DMS114 treated with DMSO at 0.1 percent for 48 hours (cell line): ENCODE results near the gene CTIF.

Experiments used
- DNase-seq: peaks from one replicate; lab custom pipeline; 2025; ENCODE audit not compliant: unreplicated experiment; lab: John Stamatoyannopoulos, UW

The CTIF gene

DNA sequence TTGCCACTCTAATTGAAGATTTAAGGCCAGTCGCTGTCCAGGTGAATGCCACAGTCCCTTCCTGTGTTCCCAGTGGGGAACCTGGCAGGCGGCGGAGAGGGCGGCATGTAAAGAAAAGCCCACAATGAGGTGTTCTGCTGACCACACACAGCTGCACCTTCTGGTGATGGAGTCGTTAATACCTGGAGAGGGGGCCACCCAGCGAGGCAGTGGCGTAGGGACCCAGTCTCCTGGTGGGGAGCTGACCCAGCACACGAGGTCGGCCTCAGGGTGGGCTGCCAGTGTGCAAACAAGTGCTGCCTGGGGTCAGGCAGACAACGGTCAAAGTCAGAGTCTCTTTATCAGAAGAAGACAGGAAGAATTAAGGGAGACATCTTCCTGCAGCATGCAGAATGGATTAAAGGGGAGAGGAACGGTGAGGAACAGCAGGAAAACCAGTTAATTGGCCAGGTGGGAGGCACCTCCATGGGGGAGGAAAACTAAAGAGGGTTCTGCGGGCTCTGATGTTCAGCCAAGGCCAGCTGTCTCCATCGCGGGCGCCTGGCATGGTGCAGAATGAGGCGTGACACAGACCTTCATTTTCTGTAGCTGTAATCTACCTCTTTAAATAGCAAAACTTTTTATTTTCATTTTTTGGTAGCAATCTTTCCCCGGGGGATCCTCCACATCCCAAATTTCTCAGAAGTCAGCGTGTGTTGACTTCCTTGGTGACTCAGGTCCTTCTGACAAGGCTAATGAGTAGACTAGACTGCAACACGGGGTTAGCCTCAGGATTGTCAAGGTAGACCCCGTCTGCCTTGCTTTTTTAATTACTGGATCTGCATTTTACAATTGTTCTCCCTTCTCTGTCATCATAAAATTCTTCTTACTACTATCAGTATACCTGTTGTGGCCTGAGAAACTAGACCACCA lies 333.7 kb downstream of the CTIF start:
- DNase-seq = no peak

DNA sequence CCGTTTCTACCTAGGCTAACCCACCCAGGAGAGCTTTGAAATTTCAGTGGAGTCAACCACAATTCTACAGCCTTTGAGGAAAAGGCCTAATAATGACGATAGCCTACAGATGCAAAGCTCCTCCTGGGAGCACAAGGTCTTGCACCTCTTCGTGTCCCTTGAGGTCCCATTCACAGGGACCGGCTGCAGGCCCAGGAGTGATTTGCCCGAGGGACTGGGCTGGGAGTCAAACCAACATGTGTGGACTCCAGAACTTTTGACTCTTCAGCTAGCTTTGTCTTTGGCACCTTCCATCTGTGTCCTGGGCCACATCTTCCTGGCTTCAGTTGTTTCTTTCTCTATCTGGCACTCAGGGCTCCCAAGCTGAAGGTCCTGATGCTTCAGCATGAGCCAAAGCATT lies 335.4 kb downstream of the CTIF start:
- no peak for DNase-seq

DNA sequence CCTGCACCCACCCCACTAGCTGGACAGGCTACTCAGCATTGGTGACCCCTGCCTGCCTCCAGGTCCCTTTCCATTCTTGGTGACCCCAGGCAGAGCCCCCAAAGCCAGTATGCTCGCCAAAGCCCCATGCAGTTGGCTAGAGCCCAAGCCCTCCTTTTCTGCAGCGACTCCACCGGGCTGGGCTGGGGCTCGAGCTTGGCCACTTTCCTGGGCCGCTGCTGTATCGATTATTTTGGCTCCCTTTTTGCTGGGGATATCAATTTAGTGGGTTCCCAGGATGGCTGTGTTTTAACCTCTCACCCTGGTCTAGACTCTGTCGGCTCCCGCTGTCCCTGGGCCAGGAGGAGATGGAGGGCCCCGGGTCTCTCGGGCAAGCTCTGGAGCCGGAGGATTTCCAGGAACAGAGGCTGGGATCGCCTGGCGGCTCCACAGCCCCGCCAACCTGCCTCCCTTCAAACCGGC lies 335.9 kb downstream of the CTIF start:
- no peak for DNase-seq

DNA sequence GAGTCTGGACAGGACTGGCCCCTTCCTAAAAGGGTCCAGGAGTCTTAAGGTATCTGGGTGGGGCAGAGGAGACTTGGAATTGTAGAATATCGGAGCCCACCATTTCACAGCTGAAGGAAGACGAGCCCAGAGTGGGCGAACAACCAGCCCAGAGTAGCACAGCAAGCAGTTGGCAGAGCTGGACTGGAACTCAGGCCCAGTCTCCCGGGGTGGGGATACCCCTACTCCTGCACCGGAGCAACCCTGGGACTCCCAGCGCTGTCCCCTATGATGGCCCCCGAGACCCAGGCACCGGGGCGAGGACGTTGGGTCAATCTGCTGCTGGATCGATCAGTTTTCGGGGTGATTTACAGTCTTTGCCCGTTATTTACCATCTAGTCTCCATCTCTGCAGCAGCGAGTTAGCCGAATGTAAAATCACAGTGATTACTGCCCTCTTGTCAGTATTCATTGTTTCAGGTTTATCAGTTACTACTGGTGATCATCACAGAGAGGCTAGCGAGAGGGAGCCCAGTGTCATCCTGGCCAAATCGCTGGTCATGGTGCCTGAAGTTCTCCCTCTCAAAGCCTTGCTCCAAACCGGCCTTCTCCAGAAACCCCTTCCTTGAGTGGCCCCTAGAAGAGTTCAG lies 336.6 kb downstream of the CTIF start:
- no peak for DNase-seq

DNA sequence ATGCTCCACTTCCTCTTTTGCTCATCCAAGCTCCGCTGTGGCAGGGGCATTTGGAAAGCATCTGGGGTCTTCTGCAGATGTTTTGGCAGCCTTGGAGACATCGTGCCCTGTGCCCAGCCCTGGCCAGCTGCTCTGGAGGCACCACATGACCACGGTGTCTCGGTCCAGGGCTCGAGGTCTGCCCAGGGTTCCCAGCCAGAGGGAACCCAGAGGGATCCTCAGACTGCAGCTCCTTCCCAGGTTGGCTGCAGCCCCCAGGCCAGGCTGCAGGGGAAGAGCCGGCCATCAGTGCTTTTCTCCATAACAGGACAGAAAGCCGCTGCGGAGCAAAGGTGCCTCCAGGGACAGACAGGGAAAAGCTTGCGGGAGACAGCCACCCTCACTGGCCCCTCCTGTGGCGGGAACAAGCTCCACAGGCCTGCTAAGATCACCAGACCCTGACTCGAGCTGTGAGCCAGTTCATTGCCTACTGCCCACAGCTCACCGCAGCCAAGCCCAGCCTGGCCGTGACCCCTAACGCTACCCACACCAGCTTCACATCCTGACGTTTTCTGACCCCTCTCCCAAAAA lies 337.2 kb downstream of the CTIF start:
- no peak for DNase-seq

DNA sequence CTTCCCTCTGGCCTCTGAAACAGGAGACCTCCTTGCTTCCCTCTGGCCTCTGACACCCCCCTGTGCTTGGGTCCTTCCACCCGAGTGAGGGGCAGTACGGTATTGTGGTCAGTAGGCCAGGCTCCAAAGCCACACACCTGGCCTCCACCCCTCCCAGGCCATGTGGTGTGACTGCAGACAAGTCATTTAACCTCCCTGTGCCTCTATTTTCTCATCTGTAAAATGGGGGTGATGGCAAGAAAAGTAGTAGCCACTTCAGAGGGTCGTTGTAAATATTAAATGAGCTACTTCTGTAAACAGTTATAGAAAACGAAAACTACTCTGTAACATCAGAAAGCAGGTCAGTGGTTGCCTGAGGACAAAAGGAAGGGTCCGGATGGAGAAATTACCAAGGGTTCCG lies 337.8 kb downstream of the CTIF start:
- no peak for DNase-seq

DNA sequence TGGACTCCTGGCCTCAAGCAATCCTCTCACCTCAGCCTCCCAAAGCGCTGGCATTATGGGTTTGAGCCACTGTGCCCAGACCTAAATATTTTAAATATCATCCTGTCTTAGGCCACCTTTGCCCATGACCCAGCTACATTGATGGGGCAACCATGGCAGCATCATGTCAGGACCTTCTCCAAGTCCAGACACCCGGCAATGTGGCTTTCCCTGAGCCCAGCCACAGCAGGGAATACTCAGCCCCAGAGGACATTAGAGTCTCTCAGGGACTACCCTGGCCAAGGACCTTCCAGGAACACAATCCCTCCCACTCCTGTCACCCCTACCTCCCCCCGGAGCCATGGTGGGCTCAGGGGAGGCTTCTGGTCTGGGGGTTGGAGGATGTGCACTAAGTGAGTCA lies 339.1 kb downstream of the CTIF start:
- no peak for DNase-seq

DNA sequence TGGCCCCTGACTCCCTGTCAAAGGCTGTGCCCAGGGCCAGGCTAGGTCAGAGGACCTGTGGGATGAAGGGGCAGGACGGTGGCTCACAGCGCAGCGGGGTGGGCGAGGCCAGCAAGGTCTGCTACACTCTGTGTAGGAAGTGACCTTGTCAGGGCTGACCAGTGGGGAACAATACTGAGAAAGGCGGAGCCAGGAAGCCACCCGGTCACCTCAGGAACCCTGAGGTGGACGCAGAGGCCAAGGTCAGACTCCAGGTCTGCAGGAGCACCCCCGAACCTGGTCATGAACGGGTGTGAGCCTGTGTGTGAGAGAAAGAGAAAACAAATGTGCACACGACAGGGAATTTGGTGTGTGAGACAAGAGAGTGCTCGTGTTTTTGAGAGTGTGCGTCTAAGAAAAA lies 339.6 kb downstream of the CTIF start:
- DNase-seq = no peak

DNA sequence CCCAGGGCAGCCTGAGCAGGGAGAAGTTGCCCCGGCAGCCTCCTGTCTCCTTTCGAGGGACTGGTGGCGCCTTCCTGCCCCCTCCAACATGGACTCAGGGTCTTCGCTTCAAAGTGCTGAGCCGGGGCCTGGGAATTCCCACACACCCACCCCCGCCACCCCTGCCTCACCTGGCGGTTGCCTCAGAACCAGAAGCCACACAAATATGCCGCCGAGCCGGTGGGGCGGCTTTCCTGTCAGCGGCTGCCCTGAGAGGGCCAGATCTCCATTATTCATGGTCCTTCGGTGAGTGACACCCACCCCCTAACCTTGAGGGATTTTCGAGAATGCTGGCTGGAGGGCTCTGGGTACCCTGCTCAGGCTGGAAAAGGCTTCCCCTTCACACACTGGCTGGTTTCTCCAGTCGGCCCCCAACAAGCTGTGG lies 340.2 kb downstream of the CTIF start:
- no peak for DNase-seq

DNA sequence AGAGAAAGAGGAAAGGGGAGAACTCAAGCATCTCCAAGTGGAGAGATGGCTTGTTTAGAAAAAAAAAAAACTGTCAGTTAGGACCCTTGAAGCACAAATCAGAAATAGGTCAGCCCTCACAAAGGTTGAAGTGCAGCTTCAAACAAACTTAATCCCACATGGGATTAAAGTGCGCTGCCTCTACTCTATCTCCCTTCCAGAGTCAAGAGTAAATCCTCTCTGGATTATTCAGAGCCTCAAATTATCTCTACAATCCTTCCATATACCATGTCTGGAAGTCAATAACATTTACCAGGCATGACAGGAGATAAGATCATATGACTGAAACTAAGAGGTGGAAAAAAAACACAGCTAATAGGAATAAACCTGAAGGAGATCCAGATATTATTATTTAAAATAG lies 342.1 kb downstream of the CTIF start:
- DNase-seq = no peak

DNA sequence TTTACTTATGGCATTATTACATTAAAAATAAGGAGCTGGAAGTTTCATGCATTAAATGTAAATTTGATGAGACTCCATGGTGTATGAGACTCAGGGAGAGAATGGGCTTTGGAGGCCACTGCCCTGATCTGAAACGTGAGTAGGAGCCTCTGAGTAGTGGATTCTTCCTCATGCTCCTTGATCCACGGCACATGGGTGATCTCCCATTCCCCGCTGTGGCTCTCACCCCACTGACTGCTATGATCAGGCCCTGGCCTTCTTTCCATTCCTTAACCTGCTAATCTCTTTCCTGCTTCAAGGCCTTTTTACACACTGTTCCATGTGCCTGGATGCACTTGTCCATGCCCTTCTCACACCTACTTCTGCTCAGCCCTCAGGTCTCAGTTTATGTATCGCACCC lies 343.5 kb downstream of the CTIF start:
- no peak for DNase-seq

DNA sequence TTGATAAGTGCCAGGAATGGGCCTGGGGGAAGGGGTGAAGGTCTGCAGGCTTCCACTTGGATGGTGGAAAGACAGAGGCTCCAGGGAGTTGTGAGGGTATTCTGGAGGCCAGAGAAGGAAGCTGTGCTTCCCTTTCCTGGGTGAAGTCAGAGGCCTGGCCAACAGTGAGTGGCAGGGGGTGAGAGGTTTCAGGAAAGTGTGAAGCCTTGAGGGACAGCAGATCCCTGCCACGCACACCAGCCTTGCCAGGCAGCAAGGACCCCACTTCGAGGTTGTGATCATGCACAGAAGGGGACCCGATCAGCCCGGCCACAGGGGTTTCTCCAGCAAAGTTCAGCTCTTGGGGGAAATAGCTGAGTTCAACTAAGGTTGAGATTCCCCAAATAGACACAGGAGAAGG lies 345.5 kb downstream of the CTIF start:
- no peak for DNase-seq

DNA sequence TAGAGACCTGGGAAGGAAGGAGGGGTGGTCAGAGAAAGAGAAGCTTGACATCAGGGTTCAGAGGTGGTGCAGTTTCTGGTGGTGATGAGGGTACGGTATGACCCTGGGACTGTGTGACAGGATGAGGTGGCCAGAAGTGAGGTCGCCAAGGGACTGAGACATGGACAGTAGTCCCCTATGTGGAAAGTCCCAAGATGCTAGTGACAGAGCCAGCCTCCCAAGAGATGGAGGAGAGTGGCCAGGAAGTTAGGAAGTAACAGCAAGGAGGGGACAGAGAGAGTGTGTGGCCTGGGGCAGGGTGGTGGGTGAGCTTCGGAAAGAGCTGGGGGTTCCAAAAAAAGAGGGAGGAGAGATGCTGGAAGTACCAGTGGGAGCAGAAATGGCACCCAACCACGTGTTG lies 345.9 kb downstream of the CTIF start:
- no peak for DNase-seq

DNA sequence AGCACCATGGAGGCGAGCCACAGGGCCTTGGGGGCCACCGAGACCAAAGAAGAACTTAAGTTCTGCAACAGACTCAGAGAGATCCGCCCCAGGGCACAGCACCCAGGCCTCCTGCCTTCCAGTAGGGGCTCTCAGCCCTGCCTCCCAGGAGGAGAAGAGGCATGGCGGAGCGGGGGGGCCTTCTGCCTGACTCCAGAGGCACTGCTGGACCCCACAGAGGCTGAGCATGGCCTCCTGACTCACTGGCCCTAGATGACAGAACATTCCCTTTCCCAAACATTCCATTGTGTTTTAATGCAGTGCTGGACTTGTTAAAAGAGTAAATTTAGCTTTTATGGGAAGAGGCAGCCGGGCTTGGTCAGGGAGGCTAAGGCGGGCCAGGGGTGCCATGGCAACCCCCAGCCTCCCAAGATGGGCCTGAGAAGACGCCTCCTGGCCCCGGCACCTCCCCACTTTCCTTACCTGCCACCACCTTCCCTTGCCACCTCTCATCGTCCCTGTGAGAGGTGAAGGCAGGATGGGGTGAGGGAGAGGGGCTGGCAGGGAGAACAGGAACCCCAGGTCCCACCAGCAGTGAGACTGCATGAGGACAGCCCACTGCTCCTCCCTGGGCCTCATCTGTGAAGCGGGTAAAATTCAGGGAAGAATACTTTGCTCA lies 346.6 kb downstream of the CTIF start:
- no peak for DNase-seq

DNA sequence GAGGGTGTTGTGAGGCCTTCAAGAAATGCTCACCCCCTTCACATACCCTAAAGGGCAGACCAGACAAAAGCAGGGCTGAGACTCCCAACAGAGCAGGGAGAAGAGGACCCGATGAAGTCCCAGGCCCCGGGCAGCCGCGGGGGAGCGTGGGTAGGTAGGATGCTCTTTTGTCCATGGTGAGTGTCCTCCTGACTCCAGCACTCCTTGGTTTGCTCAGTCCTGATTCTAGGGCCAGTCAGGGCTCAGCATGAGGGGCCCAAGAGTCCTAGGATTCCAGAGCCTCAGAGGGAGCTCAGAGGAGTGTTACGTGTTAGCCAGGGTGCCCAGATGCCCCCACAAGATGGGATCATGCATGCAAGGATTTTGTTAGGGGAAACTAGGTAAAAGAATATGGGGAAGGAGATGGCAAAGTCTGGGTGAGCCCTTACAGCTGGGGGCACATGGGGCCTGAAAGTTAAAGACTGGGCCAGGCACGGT lies 347.1 kb downstream of the CTIF start:
- DNase-seq = no peak

DNA sequence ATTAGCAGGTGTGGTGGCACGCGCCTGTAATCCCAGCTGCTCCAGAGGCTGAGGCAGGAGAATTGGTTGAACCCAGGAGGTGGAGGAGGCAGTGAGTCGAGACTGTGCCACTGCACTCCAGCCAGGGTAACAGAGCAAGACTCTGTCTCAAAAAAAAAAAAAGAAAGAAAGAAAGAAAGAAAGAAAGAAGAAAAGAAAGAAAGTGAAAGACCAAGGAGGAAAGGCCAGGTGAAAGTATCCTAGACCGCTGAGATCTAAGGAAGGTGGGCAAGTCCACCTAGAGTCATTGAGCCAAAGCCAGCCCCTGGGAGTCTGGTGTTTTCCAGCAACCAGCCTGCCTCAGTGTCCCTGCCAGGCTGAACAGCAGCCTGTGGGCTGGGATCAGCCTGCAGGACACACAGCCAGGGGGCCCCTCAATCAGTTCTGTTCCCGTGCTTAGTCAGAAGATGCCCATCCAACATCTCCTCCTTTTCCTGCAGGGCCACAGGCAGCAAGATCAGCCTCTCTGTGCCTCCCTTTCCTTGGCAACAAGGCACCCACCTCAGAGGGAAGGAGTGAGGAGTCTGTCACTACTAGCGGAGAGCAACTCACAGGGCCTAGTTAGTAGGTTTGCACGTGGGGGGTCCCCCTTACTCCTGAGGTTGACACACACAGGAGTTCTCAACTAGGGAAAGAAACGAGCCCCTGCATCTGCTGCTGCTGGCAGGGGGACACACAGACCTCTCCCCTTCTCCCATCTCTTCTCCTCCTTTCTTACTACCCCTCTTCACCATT lies 347.9 kb downstream of the CTIF start:
- no peak for DNase-seq

DNA sequence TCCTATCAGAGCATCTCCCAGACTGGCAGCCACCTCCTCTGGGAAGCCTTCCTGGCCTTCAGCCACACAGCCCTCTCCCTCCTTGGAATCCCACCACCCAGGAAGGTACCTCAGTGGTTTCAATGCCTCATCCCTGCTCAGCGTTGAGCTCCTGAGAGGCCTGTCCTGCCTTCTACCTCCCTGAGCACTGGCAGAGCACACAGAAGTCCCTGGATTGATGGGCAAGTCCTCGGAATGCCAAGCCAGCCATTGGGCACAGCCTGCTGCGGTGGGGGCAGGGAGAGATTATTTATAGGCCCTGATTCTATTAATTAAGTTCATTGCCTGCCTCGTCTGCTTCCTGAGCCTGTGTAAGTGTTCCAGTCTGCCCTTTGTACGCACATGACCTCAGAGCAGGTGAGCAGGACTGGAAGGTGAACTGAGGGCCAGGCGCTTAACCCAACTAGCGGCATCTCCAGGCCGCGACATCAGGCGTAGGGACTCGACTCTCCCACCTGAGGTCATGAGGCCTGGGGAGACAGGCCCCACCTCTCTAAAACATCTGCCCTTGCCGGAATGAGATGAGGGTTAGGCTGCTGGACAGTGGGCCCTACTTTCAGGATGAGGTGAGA lies 348.6 kb downstream of the CTIF start:
- no peak for DNase-seq

DNA sequence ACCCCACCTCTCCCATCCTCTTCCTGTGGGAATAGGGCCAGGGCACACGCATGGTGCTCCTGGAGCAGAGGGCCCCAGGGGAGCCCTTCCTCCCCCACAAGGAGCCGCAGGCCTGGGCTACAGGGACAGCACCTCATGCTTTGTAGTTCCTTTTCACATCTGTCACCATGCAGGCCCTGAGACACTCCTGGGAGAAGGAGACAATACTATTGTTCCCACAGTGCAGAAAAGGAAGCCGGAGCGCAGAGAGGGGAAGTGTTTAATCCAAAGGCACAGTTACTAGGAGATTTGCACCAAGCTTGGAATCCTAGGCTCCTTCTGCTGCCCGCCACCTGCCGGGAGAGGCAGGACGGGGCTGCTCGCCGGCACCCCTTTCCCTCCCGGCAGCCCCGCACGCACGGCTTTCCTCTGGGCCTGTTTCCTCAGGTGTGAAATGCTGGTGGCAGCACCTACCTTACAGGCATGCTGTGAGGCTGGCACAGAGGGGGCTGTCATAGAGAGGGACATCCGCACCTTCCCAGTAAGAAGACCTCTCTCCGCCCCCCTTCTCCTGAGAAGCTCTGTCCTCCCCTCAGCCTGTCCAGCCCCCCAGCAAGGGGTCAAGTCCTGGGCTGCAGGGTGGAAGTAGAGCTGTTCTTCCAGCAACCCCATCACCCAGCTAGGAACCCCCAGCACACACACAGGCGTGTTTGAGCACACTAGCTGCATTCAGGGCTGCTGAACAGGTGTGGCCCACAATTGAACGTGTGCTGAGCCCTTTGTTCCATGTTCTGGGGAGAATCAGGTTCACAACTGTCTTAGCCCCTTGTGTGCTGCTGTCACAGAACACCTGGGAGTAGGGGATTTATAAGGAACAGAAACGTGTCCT lies 349.3 kb downstream of the CTIF start:
- DNase-seq = no peak

DNA sequence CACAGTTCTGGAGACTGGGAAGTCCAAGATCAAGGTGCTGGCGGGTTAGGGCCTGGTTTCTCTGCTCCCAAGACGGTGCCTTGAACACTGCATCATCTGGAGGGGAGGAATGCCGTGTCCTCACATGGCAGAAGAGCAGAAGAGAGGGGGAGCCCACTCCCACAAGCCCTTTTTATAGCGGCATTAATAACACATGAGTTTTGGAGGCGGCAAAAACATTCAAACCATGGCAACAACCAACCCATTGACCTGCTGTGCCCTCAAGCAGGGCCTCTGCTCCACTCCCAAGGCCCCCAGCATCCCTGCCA lies 349.9 kb downstream of the CTIF start:
- DNase-seq = no peak
